ENCODE data around the gene MPV17L2. TPM values are rescaled to one million over a fixed set of nuclear protein-coding genes. Genes with fewer than 3 reads are reported as not detected.

MPV17L2 gene
- total RNA-seq, 1 donor from 2014 or later, result 7.2 TPM

- peak in 1 of 2 donors; percentile 63 for DNase-seq (ENCODE audit: low read depth in 2 of 2)
These were observed 31.9 kb upstream of the MPV17L2 start for GRCh38 chr19:18160971-18161635.

- DNase-seq (ENCODE audit: low read depth in 2 of 2), result no peak
These were observed 31.4 kb upstream of the MPV17L2 start for GRCh38 chr19:18161636-18162002.

- no peak for DNase-seq (ENCODE audit: low read depth in 2 of 2)
These were observed 28.9 kb upstream of the MPV17L2 start for GRCh38 chr19:18164072-18164471.

- no peak for DNase-seq (ENCODE audit: low read depth in 2 of 2)
These were observed 27.0 kb upstream of the MPV17L2 start for GRCh38 chr19:18165794-18166544.

- no peak for DNase-seq (ENCODE audit: low read depth in 2 of 2)
These were observed 26.0 kb upstream of the MPV17L2 start for GRCh38 chr19:18167011-18167410.

DNA sequence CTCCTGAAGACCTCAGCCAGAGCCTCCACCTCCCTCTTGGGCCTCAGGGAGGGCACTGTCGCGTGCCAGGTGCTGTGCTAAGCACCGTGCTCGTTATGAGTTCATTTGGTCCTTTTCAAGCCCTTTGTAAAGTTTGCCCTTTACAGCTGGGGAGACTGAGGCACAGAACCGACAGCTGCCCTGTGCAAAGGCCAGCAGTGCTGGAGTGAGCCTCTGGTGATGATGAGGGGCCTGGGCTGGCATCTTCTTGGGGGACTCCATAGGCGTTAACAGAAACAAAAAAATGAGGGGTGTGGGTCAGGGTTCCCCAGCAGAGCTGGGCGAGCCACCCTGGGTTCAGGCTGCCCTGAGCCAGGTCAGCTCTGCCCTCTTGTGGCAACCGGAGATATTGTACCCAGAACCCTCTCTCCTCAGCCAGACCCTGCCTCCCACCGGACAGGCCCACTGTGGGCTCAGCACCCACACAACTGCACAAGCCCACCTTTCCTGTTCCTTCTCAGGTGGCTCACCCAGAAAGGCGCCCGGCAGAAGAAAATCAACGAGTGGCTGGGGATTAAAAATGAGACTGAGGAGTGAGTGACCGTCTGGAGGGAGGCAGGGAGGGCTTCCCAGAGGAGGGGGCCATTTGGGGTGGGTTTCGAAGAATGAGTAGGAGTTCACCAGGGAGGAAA is 24.9 kb upstream of the MPV17L2 start:
- DNase-seq (ENCODE audit: low read depth in 2 of 2), result peak in 1 of 2 donors; percentile 40

GRCh38 chr19:18168673-18169381 is 24.2 kb upstream of the MPV17L2 start:
- no peak for DNase-seq (ENCODE audit: low read depth in 2 of 2)

DNA sequence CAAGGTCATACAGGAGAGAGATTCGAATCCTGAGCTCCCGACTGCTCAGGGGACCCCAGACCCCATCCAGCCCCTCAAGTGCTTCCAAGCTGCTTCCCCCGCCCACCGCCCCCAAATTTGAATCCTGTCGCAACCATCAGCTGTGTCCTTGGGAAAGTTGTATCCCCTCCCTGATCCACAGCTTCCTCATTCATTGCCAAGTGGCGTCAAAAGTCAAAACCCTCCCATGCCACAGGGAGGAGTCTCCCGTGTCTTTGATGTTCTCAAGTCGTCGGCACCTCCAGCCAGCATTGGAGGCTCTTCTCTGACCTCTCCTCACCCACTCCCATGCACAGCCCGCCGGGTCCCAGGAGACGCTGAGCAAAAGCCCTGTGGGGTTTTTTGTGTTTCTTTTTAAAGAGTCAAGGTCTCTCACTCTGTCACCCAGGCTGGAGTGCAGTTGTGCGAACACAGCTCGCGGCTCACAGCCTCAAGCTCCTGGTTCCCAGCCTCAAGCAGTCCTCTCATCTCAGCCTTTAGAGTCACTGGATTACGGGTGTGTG is 22.2 kb upstream of the MPV17L2 start:
- no peak for DNase-seq (ENCODE audit: low read depth in 2 of 2)

DNA sequence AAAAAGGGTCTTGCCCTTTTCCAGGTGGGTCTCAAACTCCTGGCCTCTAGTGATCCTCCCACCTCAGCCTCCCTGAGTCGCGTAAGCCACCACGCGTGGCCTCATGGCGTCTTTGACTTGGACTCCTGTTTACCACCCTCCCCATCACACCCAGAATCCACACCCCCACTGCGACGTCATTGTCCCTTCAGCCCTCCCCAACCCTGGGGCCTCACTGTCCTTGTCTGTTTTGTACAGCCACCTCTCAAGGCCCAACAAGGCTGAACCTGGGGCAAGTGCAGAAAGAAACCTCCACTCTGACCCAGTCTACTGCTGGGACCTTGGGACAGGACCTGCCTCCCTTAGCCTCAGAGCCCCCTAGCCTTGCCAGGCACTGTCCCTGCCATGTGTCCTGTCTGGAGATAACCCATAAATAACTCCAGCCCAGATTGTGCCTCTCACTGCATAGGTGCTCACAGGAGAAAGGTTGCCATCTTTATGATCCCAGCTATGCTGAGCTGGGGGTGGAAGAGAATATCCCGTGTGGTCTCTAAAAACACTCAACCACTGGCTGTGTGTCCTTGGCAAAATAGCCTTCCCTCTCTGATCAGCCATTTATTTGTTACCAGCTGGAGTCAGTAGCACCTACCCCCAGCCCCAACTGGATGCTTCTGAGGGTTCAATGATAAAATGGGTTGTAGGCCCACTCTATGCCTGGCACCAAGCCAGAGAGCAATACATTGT is 21.3 kb upstream of the MPV17L2 start:
- DNase-seq (ENCODE audit: low read depth in 2 of 2), result no peak

DNA sequence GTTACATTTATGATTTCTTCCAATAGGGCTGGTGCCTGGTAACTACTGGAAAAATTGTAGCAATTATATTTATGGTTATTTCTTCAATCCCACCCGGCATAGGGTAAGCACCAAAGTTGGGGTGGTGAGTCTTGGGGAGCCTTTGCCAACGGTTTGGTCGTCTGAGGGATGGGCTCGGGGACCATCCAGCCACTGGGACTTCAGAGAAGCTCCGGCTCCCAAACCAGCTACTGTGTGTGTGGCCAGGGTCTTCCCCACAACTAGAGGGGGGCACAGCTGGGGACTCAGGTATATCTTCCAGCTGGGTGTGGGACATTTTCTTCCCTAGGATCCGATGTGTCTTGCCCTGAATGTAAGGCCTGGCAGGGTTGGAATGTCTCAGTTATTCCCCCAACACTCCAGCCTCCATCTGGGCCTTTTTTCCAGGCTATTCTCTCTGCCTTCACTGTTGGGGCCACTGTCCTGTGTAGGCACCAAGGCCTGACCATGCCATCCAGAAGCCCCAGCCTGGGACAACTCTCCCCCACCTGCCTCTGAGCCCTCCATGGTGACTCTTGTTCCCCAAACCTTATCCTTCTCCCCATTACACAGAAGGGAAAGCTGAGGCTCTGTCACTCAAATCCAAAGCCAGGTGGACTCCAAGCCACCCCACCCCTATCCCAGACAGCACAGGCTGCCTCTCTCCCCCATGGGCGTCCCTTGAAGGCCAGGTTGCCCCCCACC is 20.5 kb upstream of the MPV17L2 start:
- no peak for DNase-seq (ENCODE audit: low read depth in 2 of 2)

GRCh38 chr19:18173054-18173571 is 19.9 kb upstream of the MPV17L2 start:
- no peak for DNase-seq (ENCODE audit: low read depth in 2 of 2)

GRCh38 chr19:18173572-18174288 is 19.3 kb upstream of the MPV17L2 start, which contains the start of gene IFI30:
Gene IFI30 (plus strand): TSS chr19:18173813. CDS start chr19:18173842, 29 bp downstream.
- peak in 1 of 2 donors; percentile 44 for DNase-seq (ENCODE audit: low read depth in 2 of 2)

GRCh38 chr19:18174983-18175382 is 18.0 kb upstream of the MPV17L2 start:
- no peak for DNase-seq (ENCODE audit: low read depth in 2 of 2)

DNA sequence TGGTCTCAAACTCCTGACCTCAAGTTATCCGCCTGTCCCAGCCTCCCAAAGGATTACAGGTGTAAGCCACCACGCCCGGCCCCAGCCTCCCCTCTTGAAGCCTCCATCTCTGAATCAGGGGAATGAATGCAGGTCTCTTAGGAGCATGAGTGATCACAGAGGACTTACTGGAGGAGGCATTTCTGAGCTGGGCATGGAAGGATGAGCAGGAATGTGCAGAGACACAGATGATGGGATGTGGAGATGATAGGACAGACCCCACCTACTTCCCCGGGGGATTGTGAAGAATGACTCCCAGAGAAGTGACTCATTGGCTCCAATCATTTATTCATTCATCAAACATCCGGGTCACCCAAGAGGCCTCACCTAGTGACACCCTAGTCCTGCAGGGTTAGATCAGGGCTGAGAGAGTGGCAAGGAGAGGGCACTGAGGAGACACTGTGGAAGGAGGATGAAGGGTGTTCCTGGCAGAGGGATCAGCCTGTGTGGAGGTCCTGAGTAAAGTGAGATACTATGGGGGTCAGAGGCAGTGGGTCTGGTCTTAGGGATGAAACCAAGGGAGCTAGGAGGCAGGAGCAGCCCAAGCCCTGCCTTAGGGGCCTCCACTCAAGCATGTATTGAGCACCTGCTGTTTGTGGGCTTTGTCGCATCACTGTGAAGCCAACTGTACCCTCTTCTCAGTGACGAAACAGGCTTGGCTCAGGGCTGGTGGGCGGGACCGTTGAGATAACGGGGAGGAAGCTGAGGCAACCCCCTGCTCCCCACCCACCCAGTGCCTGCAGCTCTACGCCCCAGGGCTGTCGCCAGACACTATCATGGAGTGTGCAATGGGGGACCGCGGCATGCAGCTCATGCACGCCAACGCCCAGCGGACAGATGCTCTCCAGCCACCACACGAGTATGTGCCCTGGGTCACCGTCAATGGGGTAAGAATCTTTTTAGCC is 16.4 kb upstream of the MPV17L2 start:
- DNase-seq (ENCODE audit: low read depth in 2 of 2), result no peak

DNA sequence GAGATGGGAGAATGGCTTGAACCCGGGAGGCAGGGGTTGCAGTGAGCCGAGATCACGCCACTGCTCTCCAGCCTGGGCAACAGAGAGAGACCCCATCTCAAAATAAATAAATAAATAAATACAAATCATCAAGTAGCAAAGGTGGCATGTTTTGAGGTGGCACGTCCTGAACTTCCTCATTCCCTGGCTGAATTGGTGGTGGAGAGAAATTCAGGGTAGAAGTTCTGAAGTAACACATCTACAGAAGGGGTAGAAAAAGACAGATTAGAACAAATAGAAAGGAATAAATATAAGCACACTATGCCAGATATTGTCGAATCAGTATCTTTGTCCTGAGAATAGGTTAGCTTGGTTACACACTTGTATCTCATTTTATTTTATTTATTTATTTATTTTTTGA is 13.1 kb upstream of the MPV17L2 start:
- no peak for DNase-seq (ENCODE audit: low read depth in 2 of 2)

DNA sequence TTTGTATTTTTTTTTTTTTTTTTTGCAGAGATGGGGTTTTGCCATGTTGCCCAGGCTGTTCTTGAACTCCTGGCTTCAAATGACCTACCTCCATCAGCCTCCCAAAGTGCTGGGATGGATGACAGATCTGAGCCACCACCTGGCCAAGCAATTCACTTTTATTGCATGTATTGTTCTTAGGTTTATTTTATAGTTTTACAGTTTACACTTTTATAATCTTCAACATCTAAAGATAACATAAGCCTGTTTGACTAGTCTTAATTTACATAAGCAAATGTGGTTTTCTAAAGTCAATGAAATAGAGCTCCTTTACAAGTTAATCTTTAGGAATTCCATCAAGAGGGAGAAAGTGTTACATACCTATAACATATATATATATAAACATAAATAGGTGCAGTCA is 9.5 kb upstream of the MPV17L2 start:
- no peak for DNase-seq (ENCODE audit: low read depth in 2 of 2)

- no peak for DNase-seq (ENCODE audit: low read depth in 2 of 2)
These were observed 7.5 kb upstream of the MPV17L2 start for GRCh38 chr19:18185538-18185937.

- DNase-seq (ENCODE audit: low read depth in 2 of 2), result no peak
These were observed 2.7 kb upstream of the MPV17L2 start for GRCh38 chr19:18190278-18190677.

Data from dermis microvascular lymphatic vessel endothelial cell (primary cell).